Tibial artery (tissue), 4 donors: ENCODE data around the gene TUFT1.
"Not testable (repeated sequence)": the region's sequence is repeated elsewhere in the genome, so short reads cannot be mapped to it uniquely, and the experiment has no call there.

Experiments used
- DNase-seq, 2 donors: peaks; one replicate each; pipeline ENCODE4 v3.0.0-alpha.2; 2019
- H3K27ac ChIP-seq, 2 donors: fragments of 200-600 bp; sonication (generic) in 1 of 2; 1 replicate in 1 of 2; 2 replicates in 1 of 2; pipeline ENCODE4 v1.5.1; 2018 to 2019; ENCODE audit warnings: mild to moderate bottlenecking in 1 of 2
- H3K27me3 ChIP-seq, 2 donors: fragments of 200-600 bp; sonication (generic) in 1 of 2; one replicate each; pipeline versions ENCODE4 v1.5.1 to v1.6.0; 2016 to 2019
- H3K36me3 ChIP-seq, 3 donors: fragments of 200-600 bp; sonication (generic) in 2 of 3; one replicate each; pipeline ENCODE4 v1.5.1; 2016 to 2019; ENCODE audit warnings: mild to moderate bottlenecking in 2 of 3
- H3K4me1 ChIP-seq, 4 donors: fragments of 200-600 bp; sonication (generic) in 2 of 4; 1 replicate in 3 of 4; 2 replicates in 1 of 4; pipeline ENCODE4 v1.5.1; 2016 to 2019
- H3K4me3 ChIP-seq, 2 donors: fragments of 200-600 bp; sonication (generic) in 1 of 2; 1 replicate in 1 of 2; 2 replicates in 1 of 2; pipeline ENCODE4 v1.5.1; 2018 to 2019; ENCODE audit warnings: mild to moderate bottlenecking in 2 of 2
- H3K9me3 ChIP-seq, 3 donors: fragments of 200-600 bp; sonication (generic) in 1 of 3; one replicate each; pipeline ENCODE4 v1.5.1; 2016 to 2019
- CTCF ChIP-seq, 2 experiments: fragments of 200-600 bp in 1 of 2; fragments of 450-650 bp in 1 of 2; IDR thresholded peaks; one replicate each; pipeline ENCODE4 v1.5.1; 2017 to 2019; ENCODE audit warnings: antibody characterized with exemption in 2 of 2, mild to moderate bottlenecking in 1 of 2, moderate library complexity in 1 of 2
- intact Hi-C: fragments of 100-400 bp; cut with DNase I; formaldehyde crosslinking; loops from one replicate; pipeline ENCODE4 v1.15.0; 2023; ENCODE audit warnings: low total_unique reads

TUFT1 gene

DNA sequence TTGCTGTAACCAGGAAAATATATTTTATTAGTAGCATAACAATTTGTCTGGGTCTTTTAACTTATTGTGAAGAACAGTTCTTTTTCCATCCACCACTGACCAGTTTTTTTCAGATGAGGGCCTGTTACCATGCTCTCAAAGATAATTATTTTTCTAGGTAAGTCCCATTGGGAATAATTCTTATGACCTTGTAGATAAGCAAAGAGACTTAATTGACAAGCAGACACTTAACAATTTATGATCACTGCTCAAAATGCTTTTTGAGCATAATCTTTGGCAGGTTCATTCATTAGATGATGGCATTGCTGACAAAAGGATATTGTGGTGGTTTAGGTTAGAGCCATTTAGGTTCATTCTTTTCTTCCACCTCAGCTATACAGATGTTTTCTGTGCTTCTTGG lies 78.4 kb downstream of the TUFT1 start:
- DNase-seq = no peak
- Histone ChIP-seq H3K36me3 (peaks cover 0 to 6% (median 0%) of the 10 kb centered on the region in 3 donors), H3K27ac (no peak overlapping the region), H3K4me1 (peaks cover 0 to 62% (median 17%) of the 10 kb centered on the region in 4 donors), H3K4me3 (no peak overlapping the region), H3K27me3 (no peaks in the 10 kb centered on the region), H3K9me3 (no peaks in the 10 kb centered on the region)
- no peak for TF ChIP-seq CTCF (IDR thresholded peaks at IDR 0.05)
- intact Hi-C loops = no loop called here

- H3K4me1 ChIP-seq = peaks cover 0 to 57% (median 15%) of the 10 kb centered on the region in 4 donors
- H3K36me3 ChIP-seq, H3K27me3 ChIP-seq, DNase-seq, H3K4me3 ChIP-seq, H3K27ac ChIP-seq, H3K9me3 ChIP-seq, intact Hi-C loops: not testable (repeated sequence)
Observed at GRCh38 chr1:151618996-151619395, 78.9 kb downstream of the TUFT1 start.

DNA sequence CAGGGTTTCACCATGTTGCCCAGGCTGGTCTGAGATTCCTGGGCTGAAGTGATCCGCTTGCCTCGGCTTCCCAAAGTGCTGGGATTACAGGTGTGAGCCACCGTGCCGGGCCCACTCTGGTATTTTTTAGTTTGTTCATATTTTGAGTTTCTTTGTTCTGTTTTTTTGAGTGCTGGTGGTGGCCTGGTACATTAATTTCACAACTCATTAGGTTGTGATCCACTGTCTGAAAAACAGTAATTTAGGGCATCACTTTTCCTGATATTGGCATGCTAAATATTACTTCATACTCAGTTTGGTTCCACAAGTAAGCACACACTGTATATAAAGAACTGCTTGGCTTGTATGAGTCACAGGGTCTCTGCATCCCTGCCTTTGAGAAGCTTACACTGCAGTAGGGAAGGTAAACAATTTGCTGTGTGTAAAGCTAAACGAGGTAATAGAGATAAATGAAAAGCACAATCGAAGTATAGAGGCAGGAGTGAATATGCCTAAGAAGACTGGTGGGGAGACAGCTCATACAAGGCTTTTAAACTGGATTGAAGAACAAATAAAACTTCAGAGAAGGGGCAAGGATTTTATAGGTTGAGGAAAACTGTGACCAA lies 79.5 kb downstream of the TUFT1 start:
- Histone ChIP-seq H3K27ac (no peak overlapping the region), H3K9me3 (no peaks in the 10 kb centered on the region), H3K27me3 (no peaks in the 10 kb centered on the region), H3K4me3 (no peak overlapping the region), H3K36me3 (peaks cover 0 to 6% (median 0%) of the 10 kb centered on the region in 3 donors), H3K4me1 (peaks cover 0 to 54% (median 15%) of the 10 kb centered on the region in 4 donors)
- DNase-seq = no peak
- no peak for TF ChIP-seq CTCF (IDR thresholded peaks at IDR 0.05)
- intact Hi-C loops = no loop called here

DNA sequence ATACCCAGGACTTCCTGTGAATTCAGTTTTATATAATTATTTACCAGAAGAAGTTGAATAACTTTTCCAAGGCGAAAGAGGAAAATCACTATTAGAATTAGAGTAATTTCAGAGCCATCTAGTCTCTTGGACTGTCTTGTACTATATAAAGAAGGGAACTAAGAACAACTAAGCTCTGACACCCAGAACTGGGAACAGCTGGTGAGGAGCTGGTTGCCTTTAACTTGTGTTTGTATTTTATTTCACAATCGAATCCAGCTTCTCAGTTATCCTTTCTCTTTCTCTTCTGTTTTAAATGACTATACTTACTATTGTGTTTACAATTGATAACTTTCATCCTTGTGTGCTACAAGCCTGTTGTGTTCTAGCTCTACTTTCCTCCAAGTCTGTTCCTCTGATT lies 80.2 kb downstream of the TUFT1 start:
- Histone ChIP-seq H3K36me3 (peaks cover 0 to under 1% (median 0%) of the 10 kb centered on the region in 3 donors), H3K27ac (peak overlapping the region; percentile 12 to 42), H3K27me3 (no peaks in the 10 kb centered on the region), H3K4me3 (no peak overlapping the region), H3K9me3 (no peaks in the 10 kb centered on the region), H3K4me1 (peaks cover 0 to 47% (median 15%) of the 10 kb centered on the region in 4 donors)
- intact Hi-C loops = no loop called here
- TF ChIP-seq CTCF (IDR thresholded peaks at IDR 0.05) = no peak
- DNase-seq = no peak

- Histone ChIP-seq H3K9me3 (no peaks in the 10 kb centered on the region), H3K27me3 (no peaks in the 10 kb centered on the region), H3K36me3 (no peaks in the 10 kb centered on the region), H3K27ac (peak overlapping the region; percentile 12 to 42), H3K4me1 (peaks cover 0 to 39% (median 15%) of the 10 kb centered on the region in 4 donors), H3K4me3 (no peak overlapping the region)
- no peak for DNase-seq
- intact Hi-C loops = no loop called here
- no peak for TF ChIP-seq CTCF (IDR thresholded peaks at IDR 0.05)
Observed at GRCh38 chr1:151621351-151621750, 81.2 kb downstream of the TUFT1 start.

GRCh38 chr1:151624783-151625182 lies 84.7 kb downstream of the TUFT1 start:
- no peaks in the 10 kb centered on the region for H3K27me3 ChIP-seq
- H3K27ac ChIP-seq = no peak overlapping the region
- no peak for DNase-seq
- TF ChIP-seq CTCF (IDR thresholded peaks at IDR 0.05) = no peak
- H3K36me3 ChIP-seq = peaks cover 0 to 6% (median 0%) of the 10 kb centered on the region in 3 donors
- H3K9me3 ChIP-seq = no peaks in the 10 kb centered on the region
- H3K4me3 ChIP-seq = no peak overlapping the region
- peaks cover 0 to 19% (median 4%) of the 10 kb centered on the region in 4 donors for H3K4me1 ChIP-seq
- intact Hi-C loops = no loop called here
